ENCODE measurements around the gene CORO7.

CORO7 gene

DNA sequence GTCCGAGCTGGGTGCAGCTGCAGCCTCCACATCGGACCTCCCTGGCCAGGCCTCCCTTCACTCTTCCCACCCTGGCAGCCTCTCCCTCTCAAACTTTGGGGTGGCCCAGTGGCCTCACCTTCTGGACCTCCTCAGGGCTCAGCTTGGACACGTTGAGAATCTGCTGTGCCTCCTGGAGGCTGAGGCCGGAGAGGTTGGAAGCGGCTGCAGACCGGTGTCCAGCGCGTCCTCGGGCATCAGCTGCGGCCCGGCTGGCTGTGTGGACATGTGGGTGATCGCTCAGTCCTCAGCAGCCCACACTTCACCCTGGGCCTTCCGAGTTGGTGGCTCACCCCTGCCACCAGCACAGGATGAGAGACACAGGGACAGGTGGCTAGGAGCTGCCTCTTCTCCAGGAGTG lies 75.1 kb downstream of the CORO7 start:
- no peak for TF ChIP-seq POLR2AphosphoS5 (IDR thresholded peaks at IDR 0.05; ENCODE audit: low read depth, low read length)
- TF ChIP-seq FOXP2 (optimal IDR thresholded peaks at IDR 0.05; ENCODE audit: borderline replicate concordance, extremely low read depth, extremely low read length, insufficient read depth), result no peak
- TF ChIP-seq TAF1 (IDR thresholded peaks at IDR 0.05; ENCODE audit: borderline replicate concordance, insufficient read depth, low read length), result no peak
- TF ChIP-seq, protein P1, sequence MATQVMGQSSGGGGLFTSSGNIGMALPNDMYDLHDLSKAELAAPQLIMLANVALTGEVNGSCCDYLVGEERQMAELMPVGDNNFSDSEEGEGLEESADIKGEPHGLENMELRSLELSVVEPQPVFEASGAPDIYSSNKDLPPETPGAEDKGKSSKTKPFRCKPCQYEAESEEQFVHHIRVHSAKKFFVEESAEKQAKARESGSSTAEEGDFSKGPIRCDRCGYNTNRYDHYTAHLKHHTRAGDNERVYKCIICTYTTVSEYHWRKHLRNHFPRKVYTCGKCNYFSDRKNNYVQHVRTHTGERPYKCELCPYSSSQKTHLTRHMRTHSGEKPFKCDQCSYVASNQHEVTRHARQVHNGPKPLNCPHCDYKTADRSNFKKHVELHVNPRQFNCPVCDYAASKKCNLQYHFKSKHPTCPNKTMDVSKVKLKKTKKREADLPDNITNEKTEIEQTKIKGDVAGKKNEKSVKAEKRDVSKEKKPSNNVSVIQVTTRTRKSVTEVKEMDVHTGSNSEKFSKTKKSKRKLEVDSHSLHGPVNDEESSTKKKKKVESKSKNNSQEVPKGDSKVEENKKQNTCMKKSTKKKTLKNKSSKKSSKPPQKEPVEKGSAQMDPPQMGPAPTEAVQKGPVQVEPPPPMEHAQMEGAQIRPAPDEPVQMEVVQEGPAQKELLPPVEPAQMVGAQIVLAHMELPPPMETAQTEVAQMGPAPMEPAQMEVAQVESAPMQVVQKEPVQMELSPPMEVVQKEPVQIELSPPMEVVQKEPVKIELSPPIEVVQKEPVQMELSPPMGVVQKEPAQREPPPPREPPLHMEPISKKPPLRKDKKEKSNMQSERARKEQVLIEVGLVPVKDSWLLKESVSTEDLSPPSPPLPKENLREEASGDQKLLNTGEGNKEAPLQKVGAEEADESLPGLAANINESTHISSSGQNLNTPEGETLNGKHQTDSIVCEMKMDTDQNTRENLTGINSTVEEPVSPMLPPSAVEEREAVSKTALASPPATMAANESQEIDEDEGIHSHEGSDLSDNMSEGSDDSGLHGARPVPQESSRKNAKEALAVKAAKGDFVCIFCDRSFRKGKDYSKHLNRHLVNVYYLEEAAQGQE (IDR thresholded peaks at IDR 0.05; ENCODE audit: insufficient read depth in 1 of 2, low read depth in 2 of 2, low read length in 2 of 2), result no peak
- TF ChIP-seq SIN3A (IDR thresholded peaks at IDR 0.05; ENCODE audit: borderline replicate concordance, insufficient read depth, low read length), result no peak

DNA sequence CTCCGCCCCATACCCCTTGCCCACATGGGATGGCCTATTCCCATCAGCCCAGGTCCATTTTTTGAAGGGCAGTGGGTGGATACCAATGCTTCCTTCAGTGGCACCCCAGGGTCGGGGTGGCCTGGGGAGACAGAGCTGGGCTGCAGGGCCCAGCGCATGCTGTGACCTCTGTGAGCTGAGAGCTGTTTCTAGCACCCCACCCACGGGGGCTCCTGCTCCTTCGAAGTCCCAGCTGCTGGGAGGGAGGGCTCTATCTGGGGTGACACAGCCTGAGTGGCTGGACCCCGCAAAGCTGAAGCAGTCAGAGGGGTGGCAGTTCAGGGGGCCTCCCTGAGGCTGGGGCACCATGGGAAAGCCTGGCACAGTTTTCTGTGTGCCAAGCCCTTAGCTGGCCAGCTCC lies 76.0 kb downstream of the CORO7 start:
- TF ChIP-seq TAF1 (IDR thresholded peaks at IDR 0.05; ENCODE audit: borderline replicate concordance, insufficient read depth, low read length) (no peak), FOXP2 (optimal IDR thresholded peaks at IDR 0.05; ENCODE audit: borderline replicate concordance, extremely low read depth, extremely low read length, insufficient read depth) (no peak), SIN3A (IDR thresholded peaks at IDR 0.05; ENCODE audit: borderline replicate concordance, insufficient read depth, low read length) (no peak), POLR2AphosphoS5 (IDR thresholded peaks at IDR 0.05; ENCODE audit: low read depth, low read length) (no peak)
- TF ChIP-seq, protein P1 (IDR thresholded peaks at IDR 0.05; ENCODE audit: insufficient read depth in 1 of 2, low read depth in 2 of 2, low read length in 2 of 2), result no peak

DNA sequence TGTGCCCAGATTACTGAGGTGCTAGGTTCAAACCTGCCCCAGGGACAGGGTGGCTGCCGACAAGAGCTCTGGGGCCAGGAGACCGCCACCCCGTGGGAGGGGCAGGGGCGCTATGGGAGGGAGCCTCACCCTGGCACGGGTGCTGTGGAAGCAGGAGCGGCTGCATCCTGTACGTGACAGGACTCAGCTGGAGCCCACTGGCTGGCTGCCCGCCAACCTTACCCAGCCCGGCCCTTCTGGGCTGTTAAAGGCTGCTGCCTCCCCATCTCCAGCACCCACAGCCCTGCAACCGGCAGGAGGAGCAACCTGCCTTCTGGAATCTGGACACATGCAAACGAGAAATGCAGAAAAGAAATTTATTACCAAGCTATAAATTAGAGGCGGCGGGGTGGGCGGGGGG lies 76.5 kb downstream of the CORO7 start:
- TF ChIP-seq SIN3A (IDR thresholded peaks at IDR 0.05; ENCODE audit: borderline replicate concordance, insufficient read depth, low read length) (no peak), TAF1 (IDR thresholded peaks at IDR 0.05; ENCODE audit: borderline replicate concordance, insufficient read depth, low read length) (no peak), POLR2AphosphoS5 (IDR thresholded peaks at IDR 0.05; ENCODE audit: low read depth, low read length) (no peak), FOXP2 (optimal IDR thresholded peaks at IDR 0.05; ENCODE audit: borderline replicate concordance, extremely low read depth, extremely low read length, insufficient read depth) (no peak)
- TF ChIP-seq, protein P1 (IDR thresholded peaks at IDR 0.05; ENCODE audit: insufficient read depth in 1 of 2, low read depth in 2 of 2, low read length in 2 of 2), result no peak

DNA sequence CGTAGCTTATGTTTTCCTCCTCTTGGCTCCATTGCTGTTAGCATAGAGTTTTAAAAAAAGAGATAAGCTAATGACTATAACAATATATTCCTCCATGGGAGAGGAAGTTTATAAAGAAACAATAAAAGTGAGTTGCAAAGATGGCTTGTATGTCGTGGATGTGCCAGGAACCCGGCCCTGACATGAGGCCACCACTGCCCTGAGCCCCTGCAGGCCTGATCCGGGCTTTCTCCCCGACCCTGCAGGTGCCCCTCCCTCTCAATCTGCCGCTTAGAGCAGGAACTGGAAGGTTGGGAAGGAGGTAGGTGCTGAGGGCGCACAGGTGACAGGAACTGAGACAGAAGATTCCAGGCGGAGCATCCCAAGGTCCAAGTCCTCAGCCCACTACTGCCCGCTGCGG lies 76.9 kb downstream of the CORO7 start:
- TF ChIP-seq SIN3A (IDR thresholded peaks at IDR 0.05; ENCODE audit: borderline replicate concordance, insufficient read depth, low read length) (no peak), POLR2AphosphoS5 (IDR thresholded peaks at IDR 0.05; ENCODE audit: low read depth, low read length) (no peak), TAF1 (IDR thresholded peaks at IDR 0.05; ENCODE audit: borderline replicate concordance, insufficient read depth, low read length) (no peak), FOXP2 (optimal IDR thresholded peaks at IDR 0.05; ENCODE audit: borderline replicate concordance, extremely low read depth, extremely low read length, insufficient read depth) (no peak)
- TF ChIP-seq, protein P1 (IDR thresholded peaks at IDR 0.05; ENCODE audit: insufficient read depth in 1 of 2, low read depth in 2 of 2, low read length in 2 of 2), result no peak

Data from PFSK-1 (cell line).